Esophagus muscularis mucosa (tissue), 4 donors: ENCODE data around the gene FADS3.

ENCODE experiments used
- CTCF ChIP-seq, 3 experiments: fragments of 200-600 bp in 2 of 3; fragments of 450-650 bp in 1 of 3; sonication (generic) in 2 of 3; IDR thresholded peaks; one replicate each; pipeline ENCODE4 v1.5.1; 2017 to 2019; ENCODE audit warnings: antibody characterized with exemption in 3 of 3, mild to moderate bottlenecking in 2 of 3, moderate library complexity in 1 of 3
- EP300 ChIP-seq: sonication (generic); formaldehyde crosslinking; IDR thresholded peaks from one replicate; pipeline ENCODE4 v1.6.1; 2017; ENCODE audit warnings: antibody characterized with exemption
- POLR2A ChIP-seq: fragments of 450-650 bp; IDR thresholded peaks from one replicate; pipeline ENCODE4 v1.6.1; 2017; ENCODE audit warnings: antibody characterized with exemption, moderate library complexity, mild to moderate bottlenecking, low read depth
- POLR2AphosphoS5 ChIP-seq, 2 donors: sonication (generic); formaldehyde crosslinking; IDR thresholded peaks; one replicate each; pipeline ENCODE4 v1.6.1; 2017; ENCODE audit warnings: antibody characterized with exemption in 2 of 2

- no peak for TF ChIP-seq EP300
- no peak for TF ChIP-seq CTCF (IDR thresholded peaks at IDR 0.05)
- no peak for TF ChIP-seq POLR2A
- no peak for TF ChIP-seq POLR2AphosphoS5 (IDR thresholded peaks at IDR 0.05)
These were observed 1.5 kb downstream of the FADS3 start for GRCh38 chr11:61889831-61890230.
